ENCODE measurements around the gene ELP6. TPM values are rescaled to one million over a fixed set of nuclear protein-coding genes. Genes with fewer than 3 reads are reported as not detected.
"Not testable (repeated sequence)": the region's sequence is repeated elsewhere in the genome, so short reads cannot be mapped to it uniquely, and the experiment has no call there.

The ELP6 gene
- total RNA-seq, 1 donor from 2014 or later = 17.9 TPM

- Histone ChIP-seq H3K27me3 (no peaks in the 10 kb centered on the region), H3K27ac (peak overlapping the region; percentile 92), H3K36me3 (peaks cover 22% of the 10 kb centered on the region), H3K4me3 (peak overlapping the region; percentile 66), H3K9me3 (no peaks in the 10 kb centered on the region), H3K4me1 (peaks cover 5% of the 10 kb centered on the region)
- ATAC-seq (no peak), DNase-seq (peak; percentile 70)
- TF ChIP-seq CTCF (IDR thresholded peaks at IDR 0.05) = no peak
- intact Hi-C loops (cut with DNase I) = no loop called here
These were observed 942 bp downstream of the ELP6 start for GRCh38 chr3:47512416-47513124.

- ATAC-seq; H3K27me3 ChIP-seq; H3K4me3 ChIP-seq; DNase-seq; H3K27ac ChIP-seq; H3K4me1 ChIP-seq; intact Hi-C loops (cut with DNase I); H3K9me3 ChIP-seq: not testable (repeated sequence)
- peaks cover 56% of the 10 kb centered on the region for H3K36me3 ChIP-seq
These were observed 8.2 kb downstream of the ELP6 start for GRCh38 chr3:47505267-47505666.

GRCh38 chr3:47504113-47504512 lies 9.4 kb downstream of the ELP6 start:
- ATAC-seq (no peak), DNase-seq (no peak)
- peaks cover 48% of the 10 kb centered on the region for H3K36me3 ChIP-seq
- intact Hi-C loops (cut with DNase I) = no loop called here
- no peaks in the 10 kb centered on the region for H3K4me1 ChIP-seq
- H3K27ac ChIP-seq = no peak overlapping the region
- no peak overlapping the region for H3K4me3 ChIP-seq
- H3K9me3 ChIP-seq = no peaks in the 10 kb centered on the region
- TF ChIP-seq CTCF (IDR thresholded peaks at IDR 0.05) = no peak
- H3K27me3 ChIP-seq = no peaks in the 10 kb centered on the region

GRCh38 chr3:47503033-47503432 lies 10.5 kb downstream of the ELP6 start:
- Histone ChIP-seq H3K9me3 (no peaks in the 10 kb centered on the region), H3K4me1 (no peaks in the 10 kb centered on the region), H3K4me3 (no peak overlapping the region), H3K36me3 (peaks cover 48% of the 10 kb centered on the region), H3K27ac (no peak overlapping the region), H3K27me3 (no peaks in the 10 kb centered on the region)
- DNase-seq (no peak), ATAC-seq (no peak)
- intact Hi-C loops (cut with DNase I) = no loop called here
- no peak for TF ChIP-seq CTCF (IDR thresholded peaks at IDR 0.05)

- Histone ChIP-seq H3K4me1 (no peaks in the 10 kb centered on the region), H3K36me3 (peaks cover 56% of the 10 kb centered on the region), H3K4me3 (no peak overlapping the region), H3K9me3 (no peaks in the 10 kb centered on the region), H3K27ac (no peak overlapping the region), H3K27me3 (no peaks in the 10 kb centered on the region)
- intact Hi-C loops (cut with DNase I) = no loop called here
- TF ChIP-seq CTCF (IDR thresholded peaks at IDR 0.05) = no peak
- DNase-seq (no peak), ATAC-seq (peak; percentile 93)
These were observed 16.6 kb downstream of the ELP6 start for GRCh38 chr3:47496892-47497291.

- ATAC-seq (no peak), DNase-seq (no peak)
- TF ChIP-seq CTCF (IDR thresholded peaks at IDR 0.05) = no peak
These were observed 17.6 kb downstream of the ELP6 start for GRCh38 chr3:47495886-47496285.

More at GRCh38 chr3:47495886-47496285, 17.6 kb downstream of the ELP6 start:
- intact Hi-C loops (cut with DNase I) = no loop called here
- Histone ChIP-seq H3K4me1 (no peaks in the 10 kb centered on the region), H3K27ac (no peak overlapping the region), H3K4me3 (no peak overlapping the region), H3K27me3 (no peaks in the 10 kb centered on the region), H3K9me3 (no peaks in the 10 kb centered on the region), H3K36me3 (peaks cover 46% of the 10 kb centered on the region)

All from upper lobe of right lung (tissue), 1 donor.